ENCODE data around the gene PPP5C.

PPP5C gene

DNA sequence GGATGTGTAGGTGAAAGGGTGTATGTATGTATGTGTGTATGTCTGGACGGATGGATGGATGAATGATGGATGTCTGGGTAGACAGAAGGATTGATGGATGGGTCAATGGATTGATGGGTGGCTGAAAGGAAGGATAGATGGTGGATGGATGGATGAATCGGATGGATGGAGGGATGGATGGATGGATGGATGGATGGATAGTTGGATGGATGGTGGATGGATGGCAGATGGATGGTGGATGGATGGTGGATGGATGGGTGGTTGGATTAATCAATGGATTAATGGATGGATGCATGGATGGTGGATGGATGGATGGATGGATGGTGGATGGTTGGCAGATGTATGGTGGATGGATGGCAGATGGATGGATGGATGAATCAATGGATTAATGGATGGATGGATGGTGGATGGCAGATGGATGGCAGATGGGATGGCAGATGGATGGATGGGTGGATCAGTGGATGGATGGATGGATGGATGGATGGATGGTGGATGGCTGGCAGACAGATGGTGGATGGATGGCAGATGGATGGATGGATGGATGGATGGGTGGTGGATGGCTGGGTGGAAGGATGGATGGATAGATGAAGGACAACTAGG is 16.5 kb upstream of the PPP5C start:
- no peak for DNase-seq (ENCODE audit: low read depth in 3 of 3, low spot score in 1 of 3)

DNA sequence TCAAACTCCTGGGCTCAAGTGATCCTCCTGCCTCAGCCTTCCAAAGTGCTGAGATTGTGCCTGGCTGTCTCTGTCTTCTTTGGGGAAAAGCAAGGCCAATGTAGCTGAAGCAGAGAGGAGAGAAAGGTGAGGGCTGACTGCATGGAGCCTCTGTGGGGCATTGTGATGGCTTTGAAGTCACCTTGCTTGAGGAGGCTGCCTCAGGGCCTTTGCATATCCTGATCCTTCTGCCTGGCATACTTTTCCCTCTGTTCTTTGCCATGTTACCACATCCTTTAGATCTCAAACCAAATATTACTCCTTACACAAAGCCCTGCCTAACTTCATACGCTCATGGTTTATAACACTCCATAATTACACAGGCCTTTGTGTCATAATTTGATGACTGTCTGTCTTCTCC is 9.4 kb upstream of the PPP5C start:
- no peak for DNase-seq (ENCODE audit: low read depth in 3 of 3, low spot score in 1 of 3)

DNA sequence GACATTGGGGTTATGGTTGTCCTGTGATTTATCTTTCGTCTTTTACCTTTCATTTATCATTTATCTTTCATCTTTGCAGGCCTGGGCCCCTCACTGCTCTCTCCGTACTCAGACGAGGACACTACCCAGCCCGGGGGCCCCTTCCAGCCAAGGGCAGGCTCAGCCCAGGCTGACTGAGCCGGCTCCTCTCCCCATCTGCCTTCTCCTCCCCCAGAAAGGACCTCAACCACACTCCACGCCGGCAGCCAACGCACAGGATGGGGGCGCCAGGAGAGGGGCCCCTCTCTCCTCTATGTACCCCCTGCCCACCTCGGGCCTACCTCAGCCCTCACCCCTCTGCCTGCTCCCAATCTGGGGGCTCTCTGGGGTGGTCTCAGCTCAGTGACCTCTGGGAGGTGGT is 7.4 kb upstream of the PPP5C start:
- no peak for DNase-seq (ENCODE audit: low read depth in 3 of 3, low spot score in 1 of 3)

GRCh38 chr19:46340051-46340659 is 6.7 kb upstream of the PPP5C start:
- DNase-seq (ENCODE audit: low read depth in 3 of 3, low spot score in 1 of 3): no peak

GRCh38 chr19:46341937-46342336 is 5.0 kb upstream of the PPP5C start:
- no peak for DNase-seq (ENCODE audit: low read depth in 3 of 3, low spot score in 1 of 3)

GRCh38 chr19:46344363-46344762 is 2.5 kb upstream of the PPP5C start:
- no peak for DNase-seq (ENCODE audit: low read depth in 3 of 3, low spot score in 1 of 3)

DNA sequence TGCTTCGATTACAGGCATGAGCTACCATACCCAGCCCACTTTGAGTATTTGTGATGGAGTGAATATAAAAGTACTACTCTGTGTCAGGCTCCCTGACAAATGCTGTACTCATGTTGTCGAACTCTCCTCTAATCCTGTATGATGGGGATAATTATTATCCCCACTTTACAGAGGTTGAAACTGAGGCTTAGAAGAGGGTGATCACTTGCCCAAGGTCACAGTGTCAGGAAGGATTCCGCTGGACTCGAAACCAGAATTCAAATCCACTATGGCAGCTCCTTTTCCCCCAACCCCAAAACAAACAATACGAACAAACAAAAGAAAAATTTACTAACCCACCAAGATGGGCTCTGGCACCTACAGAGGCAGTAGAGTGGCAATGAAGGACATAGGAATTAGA is 1.7 kb upstream of the PPP5C start:
- DNase-seq (ENCODE audit: low read depth in 3 of 3, low spot score in 1 of 3): no peak

- no peak for DNase-seq (ENCODE audit: low read depth in 3 of 3, low spot score in 1 of 3)
These were observed 641 bp downstream of the PPP5C start for GRCh38 chr19:46347572-46347883.

- DNase-seq (ENCODE audit: low read depth in 3 of 3, low spot score in 1 of 3): no peak
These were observed 1.1 kb downstream of the PPP5C start for GRCh38 chr19:46347985-46348384.

DNA sequence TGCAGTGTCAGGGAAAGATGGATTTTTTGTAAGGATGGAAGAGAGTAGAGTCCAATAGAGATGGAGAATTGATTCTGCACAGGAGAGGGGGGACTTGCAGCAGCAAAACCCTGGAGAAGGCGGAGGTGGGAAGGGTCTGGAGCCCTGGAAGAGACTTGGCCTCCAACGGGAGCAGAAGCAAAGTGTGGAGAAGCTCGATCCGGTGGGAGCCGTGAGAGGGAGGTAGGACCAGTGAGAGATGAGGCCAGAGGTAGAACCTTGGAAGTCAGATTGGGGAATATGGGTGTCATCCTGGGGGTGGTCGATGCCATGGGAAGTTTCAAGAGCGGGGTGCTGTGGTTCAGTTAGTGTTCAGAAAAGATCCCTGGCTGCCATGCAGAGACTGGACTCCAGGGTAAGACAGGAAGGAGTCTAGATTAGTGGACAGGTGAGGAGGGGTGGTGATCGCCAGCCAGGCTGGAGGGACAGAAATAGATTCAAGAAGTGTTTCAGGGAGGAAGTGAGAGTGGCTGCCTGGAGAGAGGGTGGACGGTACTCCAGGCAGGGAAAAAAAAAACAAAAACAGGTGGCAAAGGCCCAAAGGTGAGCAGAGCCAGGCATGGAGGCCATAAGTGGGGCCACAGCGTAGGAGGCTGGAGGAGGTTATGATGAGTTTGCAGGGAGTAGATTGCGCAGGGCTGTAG is 2.6 kb downstream of the PPP5C start:
- no peak for DNase-seq (ENCODE audit: low read depth in 3 of 3, low spot score in 1 of 3)

DNA sequence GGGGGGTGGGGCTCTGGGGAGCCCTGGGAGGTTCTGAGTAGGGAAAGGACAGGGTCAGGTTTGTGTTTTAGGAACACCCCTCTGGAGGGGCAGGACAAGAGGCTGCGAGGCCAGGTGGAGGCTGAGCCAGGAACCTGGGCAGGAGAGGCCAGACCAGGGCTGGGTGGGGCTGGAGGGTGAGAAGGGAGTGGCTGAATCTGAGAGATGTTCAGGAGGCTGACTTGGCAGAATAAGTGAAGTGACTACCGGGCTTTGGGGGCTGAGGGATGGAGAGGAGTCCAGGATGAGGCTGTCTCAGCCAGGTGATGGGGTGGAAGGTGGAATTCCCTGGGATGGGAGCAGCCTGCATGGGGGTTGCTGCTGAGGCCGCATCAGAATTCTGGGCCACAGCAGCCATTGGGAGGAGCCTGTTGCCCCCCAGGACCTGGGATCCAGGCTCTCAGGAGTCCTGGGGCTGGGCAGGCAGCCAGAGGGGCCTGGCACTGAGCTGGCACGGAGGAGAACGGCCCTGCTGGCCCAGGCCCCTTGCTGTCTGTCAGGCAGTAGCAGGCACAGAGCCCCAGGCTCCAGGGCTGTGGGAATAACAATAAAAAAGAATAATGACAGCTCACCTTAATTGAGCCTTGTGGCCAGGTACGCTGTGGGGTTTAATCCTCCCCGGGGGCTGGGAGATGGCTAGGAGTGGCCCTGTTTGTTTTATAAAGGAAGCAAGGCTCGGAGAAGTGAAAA is 3.3 kb downstream of the PPP5C start:
- no peak for DNase-seq (ENCODE audit: low read depth in 3 of 3, low spot score in 1 of 3)

DNA sequence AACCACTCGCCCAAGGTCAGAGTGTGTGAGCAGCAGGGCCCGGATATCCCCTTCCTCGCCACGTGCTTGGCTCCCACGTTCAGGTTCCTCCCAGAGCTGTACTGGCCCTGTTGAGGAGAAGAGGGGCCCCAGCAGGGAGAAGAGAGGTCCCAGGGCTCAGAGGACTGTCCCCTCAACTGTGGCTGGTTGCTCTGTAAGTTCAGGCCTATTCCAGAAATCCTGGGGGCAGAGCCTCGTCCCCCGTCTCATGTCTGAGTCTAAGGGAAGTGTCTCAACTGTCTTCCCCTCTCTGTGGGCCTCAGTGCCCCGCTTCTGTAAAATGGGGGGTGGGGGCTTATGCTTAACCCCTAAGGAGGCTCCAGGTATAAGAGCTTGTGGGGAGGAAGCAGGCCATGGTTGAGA is 3.9 kb downstream of the PPP5C start:
- DNase-seq (ENCODE audit: low read depth in 3 of 3, low spot score in 1 of 3): peak in 1 of 3 donors; percentile 26

DNA sequence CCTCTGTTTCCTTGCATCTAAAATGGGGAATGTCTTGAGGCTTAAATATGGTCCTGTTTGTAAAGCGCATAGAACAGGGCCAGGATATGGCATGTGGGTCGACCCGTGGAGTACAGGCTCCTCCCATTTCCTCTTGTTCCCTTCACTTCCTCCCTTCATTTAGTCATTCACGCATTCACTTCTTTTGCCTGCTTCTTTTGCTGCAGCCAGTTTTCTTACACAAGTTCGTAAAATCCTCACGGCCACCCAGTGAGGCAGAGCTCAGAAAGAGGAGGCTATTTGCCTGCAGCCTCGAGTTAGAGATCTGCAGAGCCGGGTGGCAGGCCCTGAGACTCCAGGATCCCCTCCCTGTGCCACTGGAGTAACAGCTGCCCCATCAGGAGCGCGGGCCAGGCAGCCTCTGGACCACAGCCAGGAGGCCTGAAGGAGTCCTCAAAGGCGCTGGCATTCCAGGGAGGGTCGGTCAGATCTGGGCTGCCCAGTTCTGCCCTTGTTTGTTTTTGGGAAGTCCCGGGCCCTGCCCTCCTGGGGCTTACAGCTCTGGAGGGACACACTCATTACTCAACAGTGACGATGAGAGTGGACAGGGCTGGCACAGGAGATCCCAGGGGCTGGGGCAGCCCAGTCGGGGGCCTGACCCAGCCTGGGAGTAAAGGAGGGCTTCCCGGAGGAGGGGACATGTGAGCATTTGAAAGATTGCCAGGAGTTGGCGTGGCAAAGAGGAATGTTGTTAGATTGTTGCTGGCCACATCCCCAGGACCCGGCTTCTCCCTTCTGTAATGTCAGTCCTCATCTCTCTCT is 4.6 kb downstream of the PPP5C start:
- DNase-seq (ENCODE audit: low read depth in 3 of 3, low spot score in 1 of 3): no peak

DNA sequence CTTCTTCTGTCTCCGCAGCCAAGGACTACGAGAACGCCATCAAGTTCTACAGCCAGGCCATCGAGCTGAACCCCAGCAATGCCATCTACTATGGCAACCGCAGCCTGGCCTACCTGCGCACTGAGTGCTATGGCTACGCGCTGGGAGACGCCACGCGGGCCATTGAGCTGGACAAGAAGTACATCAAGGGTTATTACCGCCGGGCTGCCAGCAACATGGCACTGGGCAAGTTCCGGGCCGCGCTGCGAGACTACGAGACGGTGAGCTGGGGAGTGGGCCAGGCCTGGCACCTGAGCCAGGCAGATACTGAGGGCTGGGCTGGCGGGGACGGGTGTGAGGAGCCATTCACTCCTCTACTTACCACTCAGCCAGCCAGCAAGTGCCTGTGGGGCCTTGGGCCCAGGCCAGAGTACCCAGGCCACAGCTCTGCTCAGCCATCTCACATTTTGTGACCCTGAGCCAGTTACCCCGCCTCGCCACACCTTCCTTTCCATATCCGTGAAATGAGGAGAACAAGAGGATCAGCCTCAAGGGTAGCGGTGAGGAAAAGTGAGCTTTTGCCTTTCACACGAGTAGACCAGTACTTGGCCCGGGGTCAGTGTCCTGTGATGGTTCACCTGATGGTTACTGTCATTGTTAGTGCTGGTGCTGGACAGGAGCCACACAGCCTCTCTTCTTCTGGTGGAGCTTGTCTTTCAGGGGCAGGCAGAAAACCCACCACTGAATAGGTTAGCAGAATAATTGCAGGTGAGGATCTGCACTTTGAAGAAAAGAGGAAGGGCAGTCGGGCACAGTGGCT is 7.0 kb downstream of the PPP5C start:
- DNase-seq (ENCODE audit: low read depth in 3 of 3, low spot score in 1 of 3): no peak

GRCh38 chr19:46355234-46356148 is 8.6 kb downstream of the PPP5C start:
- DNase-seq (ENCODE audit: low read depth in 3 of 3, low spot score in 1 of 3): no peak

DNA sequence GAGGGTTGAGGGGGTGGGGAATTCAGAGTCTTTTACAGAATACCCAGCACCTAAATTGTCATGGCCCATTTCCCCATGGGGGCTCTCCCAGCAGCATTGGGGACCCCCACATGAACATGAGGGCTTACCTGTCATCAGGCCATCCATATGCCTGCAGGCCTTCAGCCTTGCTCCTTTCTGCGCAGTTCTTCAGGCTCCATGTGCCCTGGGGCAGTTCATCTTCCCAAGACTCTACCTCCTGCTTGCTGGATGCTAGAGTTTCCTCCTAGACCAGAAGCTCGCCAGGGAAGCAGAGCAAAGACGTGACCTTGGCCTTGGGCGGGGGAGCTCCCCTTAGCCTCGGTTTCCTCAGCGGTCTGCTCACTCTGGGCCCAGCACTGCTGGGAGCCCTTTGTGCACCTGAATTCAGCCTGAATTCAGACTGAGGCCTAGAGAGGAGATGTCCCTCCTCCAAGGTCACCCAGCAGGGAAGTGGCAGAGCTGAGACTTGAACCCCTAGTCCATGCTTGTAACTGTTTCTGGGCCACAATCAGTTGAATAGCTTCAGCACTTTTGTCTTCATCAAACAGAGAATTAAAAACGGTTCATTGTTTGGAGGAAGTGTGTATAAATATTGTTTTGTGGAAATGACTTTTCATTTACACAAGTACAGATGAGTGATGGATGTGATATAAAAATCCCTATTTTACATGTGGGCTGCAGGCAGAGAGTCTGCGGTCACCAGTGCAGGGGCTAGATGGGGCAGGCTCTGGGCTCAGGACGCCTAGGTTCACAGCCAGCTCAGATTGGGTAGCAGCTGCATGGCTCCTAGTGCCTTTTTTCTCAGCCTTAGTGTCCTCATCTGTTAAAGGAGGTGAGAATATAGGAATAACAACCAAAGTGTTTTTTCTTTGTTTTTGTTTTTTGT is 9.5 kb downstream of the PPP5C start:
- no peak for DNase-seq (ENCODE audit: low read depth in 3 of 3, low spot score in 1 of 3)

DNA sequence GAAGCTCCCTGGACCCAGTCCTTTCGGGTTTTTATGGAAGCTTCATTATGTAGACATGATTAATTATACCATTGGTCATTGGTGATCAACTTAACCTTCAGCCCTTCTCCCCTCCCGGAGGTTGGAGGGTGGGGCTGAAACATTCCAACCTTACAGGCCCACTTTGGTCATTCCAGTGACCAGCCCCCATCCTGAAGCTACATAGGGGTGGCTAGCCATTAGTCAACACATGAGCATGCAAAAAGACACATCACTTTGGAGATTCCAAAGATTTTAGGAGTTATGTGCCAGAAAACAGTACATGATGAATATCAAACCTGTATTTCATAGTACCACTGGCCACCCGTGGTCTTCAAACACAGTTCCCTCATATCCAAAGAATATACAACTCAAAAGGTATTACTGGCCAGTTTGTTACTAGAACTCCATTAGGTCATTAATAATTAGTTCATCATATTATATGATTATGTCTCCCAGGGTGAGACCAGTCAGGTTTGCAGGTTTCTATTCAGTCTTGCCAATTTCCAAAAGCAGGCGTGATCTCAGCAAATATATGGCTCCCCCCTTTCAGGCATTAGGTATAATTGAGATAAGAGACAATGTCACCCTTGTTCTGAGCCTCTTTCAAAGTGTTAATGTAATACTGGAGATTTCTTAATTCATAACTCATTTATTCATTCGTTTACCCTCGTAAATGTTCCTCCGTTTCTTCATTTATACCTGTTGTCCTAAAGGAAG is 11.1 kb downstream of the PPP5C start:
- no peak for DNase-seq (ENCODE audit: low read depth in 3 of 3, low spot score in 1 of 3)

- DNase-seq (ENCODE audit: low read depth in 3 of 3, low spot score in 1 of 3): no peak
These were observed 15.0 kb downstream of the PPP5C start for GRCh38 chr19:46361915-46362314.

Data from stimulated activated CD4-positive, alpha-beta T cell treated with anti-CD3 and anti-CD28 coated beads, TNF-alpha, amount 100 ng/mL, for 1 hour (primary cell).